ENCODE data around the gene TMC6.

The TMC6 gene

GRCh38 chr17:78107976-78108725 is 20.4 kb downstream of the TMC6 start:
- no peaks in the 10 kb centered on the region for H3K9me3 Mint-ChIP-seq
- H3K36me3 Mint-ChIP-seq (ENCODE audit: low read depth), result peaks cover 54% of the 10 kb centered on the region
- H3K27ac Mint-ChIP-seq, result no peak overlapping the region
- DNase-seq (ENCODE audit: low spot score), result no peak
- H3K27me3 Mint-ChIP-seq (ENCODE audit: low read depth), result no peaks in the 10 kb centered on the region
- peaks cover 5% of the 10 kb centered on the region for H3K4me1 Mint-ChIP-seq (ENCODE audit: low read depth)
- no peak overlapping the region for H3K4me3 Mint-ChIP-seq

GRCh38 chr17:78107457-78107856 is 21.1 kb downstream of the TMC6 start:
- peaks cover under 1% of the 10 kb centered on the region for H3K4me1 Mint-ChIP-seq (ENCODE audit: low read depth)
- no peaks in the 10 kb centered on the region for H3K9me3 Mint-ChIP-seq
- no peak overlapping the region for H3K4me3 Mint-ChIP-seq
- no peaks in the 10 kb centered on the region for H3K27me3 Mint-ChIP-seq (ENCODE audit: low read depth)
- peaks cover 47% of the 10 kb centered on the region for H3K36me3 Mint-ChIP-seq (ENCODE audit: low read depth)
- no peak overlapping the region for H3K27ac Mint-ChIP-seq
- DNase-seq (ENCODE audit: low spot score), result no peak

- no peak for DNase-seq (ENCODE audit: low spot score)
- no peaks in the 10 kb centered on the region for H3K9me3 Mint-ChIP-seq
- no peaks in the 10 kb centered on the region for H3K27me3 Mint-ChIP-seq (ENCODE audit: low read depth)
- H3K4me3 Mint-ChIP-seq, result no peak overlapping the region
- H3K27ac Mint-ChIP-seq, result no peak overlapping the region
- H3K36me3 Mint-ChIP-seq (ENCODE audit: low read depth), result peaks cover 49% of the 10 kb centered on the region
- no peaks in the 10 kb centered on the region for H3K4me1 Mint-ChIP-seq (ENCODE audit: low read depth)
Observed at GRCh38 chr17:78106211-78106610, 22.3 kb downstream of the TMC6 start.

- H3K36me3 Mint-ChIP-seq (ENCODE audit: low read depth), result peaks cover 48% of the 10 kb centered on the region
- no peak overlapping the region for H3K27ac Mint-ChIP-seq
- DNase-seq (ENCODE audit: low spot score), result no peak
- no peaks in the 10 kb centered on the region for H3K9me3 Mint-ChIP-seq
- no peak overlapping the region for H3K4me3 Mint-ChIP-seq
- no peaks in the 10 kb centered on the region for H3K27me3 Mint-ChIP-seq (ENCODE audit: low read depth)
- no peaks in the 10 kb centered on the region for H3K4me1 Mint-ChIP-seq (ENCODE audit: low read depth)
Observed at GRCh38 chr17:78105551-78105950, 23.0 kb downstream of the TMC6 start.

- H3K27me3 Mint-ChIP-seq (ENCODE audit: low read depth), result no peaks in the 10 kb centered on the region
- H3K27ac Mint-ChIP-seq, result no peak overlapping the region
- H3K9me3 Mint-ChIP-seq, result no peaks in the 10 kb centered on the region
- peaks cover 47% of the 10 kb centered on the region for H3K36me3 Mint-ChIP-seq (ENCODE audit: low read depth)
- no peaks in the 10 kb centered on the region for H3K4me1 Mint-ChIP-seq (ENCODE audit: low read depth)
- no peak for DNase-seq (ENCODE audit: low spot score)
- H3K4me3 Mint-ChIP-seq, result no peak overlapping the region
Observed at GRCh38 chr17:78105101-78105500, 23.5 kb downstream of the TMC6 start.

- no peak for DNase-seq (ENCODE audit: low spot score)
- Mint-ChIP-seq H3K36me3 (ENCODE audit: low read depth) (peaks cover 51% of the 10 kb centered on the region), H3K27me3 (ENCODE audit: low read depth) (no peaks in the 10 kb centered on the region), H3K4me1 (ENCODE audit: low read depth) (no peaks in the 10 kb centered on the region), H3K9me3 (no peaks in the 10 kb centered on the region), H3K4me3 (no peak overlapping the region), H3K27ac (no peak overlapping the region)
Observed at GRCh38 chr17:78104540-78104941, 24.0 kb downstream of the TMC6 start.

GRCh38 chr17:78103311-78103710 is 25.2 kb downstream of the TMC6 start:
- H3K4me3 Mint-ChIP-seq, result no peak overlapping the region

GRCh38 chr17:78101542-78101941 is 27.0 kb downstream of the TMC6 start:
- peak overlapping the region; percentile 41 for H3K27ac Mint-ChIP-seq

More at GRCh38 chr17:78103311-78103710, 25.2 kb downstream of the TMC6 start:
- no peaks in the 10 kb centered on the region for H3K9me3 Mint-ChIP-seq
- H3K27me3 Mint-ChIP-seq (ENCODE audit: low read depth), result no peaks in the 10 kb centered on the region
- no peak overlapping the region for H3K27ac Mint-ChIP-seq
- H3K4me1 Mint-ChIP-seq (ENCODE audit: low read depth), result no peaks in the 10 kb centered on the region
- peaks cover 53% of the 10 kb centered on the region for H3K36me3 Mint-ChIP-seq (ENCODE audit: low read depth)
- DNase-seq (ENCODE audit: low spot score), result no peak

GRCh38 chr17:78101112-78101511 is 27.4 kb downstream of the TMC6 start:
- H3K27ac Mint-ChIP-seq, result no peak overlapping the region
- no peaks in the 10 kb centered on the region for H3K9me3 Mint-ChIP-seq
- no peak overlapping the region for H3K4me3 Mint-ChIP-seq
- H3K27me3 Mint-ChIP-seq (ENCODE audit: low read depth), result no peaks in the 10 kb centered on the region
- H3K4me1 Mint-ChIP-seq (ENCODE audit: low read depth), result no peaks in the 10 kb centered on the region
- DNase-seq (ENCODE audit: low spot score), result no peak
- H3K36me3 Mint-ChIP-seq (ENCODE audit: low read depth), result peaks cover 42% of the 10 kb centered on the region

More at GRCh38 chr17:78101542-78101941, 27.0 kb downstream of the TMC6 start:
- Mint-ChIP-seq H3K27me3 (ENCODE audit: low read depth) (no peaks in the 10 kb centered on the region), H3K36me3 (ENCODE audit: low read depth) (peaks cover 46% of the 10 kb centered on the region), H3K4me3 (no peak overlapping the region), H3K4me1 (ENCODE audit: low read depth) (no peaks in the 10 kb centered on the region), H3K9me3 (no peaks in the 10 kb centered on the region)
- DNase-seq (ENCODE audit: low spot score), result no peak

GRCh38 chr17:78096093-78096492 is 32.5 kb downstream of the TMC6 start:
- DNase-seq (ENCODE audit: low spot score), result no peak
- Mint-ChIP-seq H3K36me3 (ENCODE audit: low read depth) (peaks cover 62% of the 10 kb centered on the region), H3K27me3 (ENCODE audit: low read depth) (no peaks in the 10 kb centered on the region), H3K4me3 (no peak overlapping the region), H3K9me3 (no peaks in the 10 kb centered on the region), H3K4me1 (ENCODE audit: low read depth) (no peaks in the 10 kb centered on the region), H3K27ac (no peak overlapping the region)

- Mint-ChIP-seq H3K9me3 (no peaks in the 10 kb centered on the region), H3K36me3 (ENCODE audit: low read depth) (peaks cover 65% of the 10 kb centered on the region), H3K4me3 (no peak overlapping the region), H3K4me1 (ENCODE audit: low read depth) (no peaks in the 10 kb centered on the region), H3K27me3 (ENCODE audit: low read depth) (no peaks in the 10 kb centered on the region), H3K27ac (no peak overlapping the region)
- no peak for DNase-seq (ENCODE audit: low spot score)
Observed at GRCh38 chr17:78095035-78095434, 33.5 kb downstream of the TMC6 start.

GRCh38 chr17:78092794-78093324 is 35.7 kb downstream of the TMC6 start:
- H3K4me3 Mint-ChIP-seq, result no peak overlapping the region
- DNase-seq (ENCODE audit: low spot score), result no peak
- no peaks in the 10 kb centered on the region for H3K9me3 Mint-ChIP-seq
- peaks cover 45% of the 10 kb centered on the region for H3K36me3 Mint-ChIP-seq (ENCODE audit: low read depth)
- peaks cover 4% of the 10 kb centered on the region for H3K4me1 Mint-ChIP-seq (ENCODE audit: low read depth)
- H3K27ac Mint-ChIP-seq, result no peak overlapping the region
- H3K27me3 Mint-ChIP-seq (ENCODE audit: low read depth), result no peaks in the 10 kb centered on the region

- H3K36me3 Mint-ChIP-seq (ENCODE audit: low read depth), result peaks cover 52% of the 10 kb centered on the region
- no peak overlapping the region for H3K4me3 Mint-ChIP-seq
- no peaks in the 10 kb centered on the region for H3K9me3 Mint-ChIP-seq
- H3K4me1 Mint-ChIP-seq (ENCODE audit: low read depth), result peaks cover 5% of the 10 kb centered on the region
- no peak for DNase-seq (ENCODE audit: low spot score)
- H3K27ac Mint-ChIP-seq, result no peak overlapping the region
- H3K27me3 Mint-ChIP-seq (ENCODE audit: low read depth), result no peaks in the 10 kb centered on the region
Observed at GRCh38 chr17:78089576-78090281, 38.8 kb downstream of the TMC6 start.

- Mint-ChIP-seq H3K27ac (no peak overlapping the region), H3K4me3 (no peak overlapping the region), H3K9me3 (no peaks in the 10 kb centered on the region), H3K27me3 (ENCODE audit: low read depth) (no peaks in the 10 kb centered on the region), H3K4me1 (ENCODE audit: low read depth) (peaks cover 5% of the 10 kb centered on the region), H3K36me3 (ENCODE audit: low read depth) (peaks cover 48% of the 10 kb centered on the region)
- DNase-seq (ENCODE audit: low spot score), result no peak
Observed at GRCh38 chr17:78088529-78088928, 40.0 kb downstream of the TMC6 start.
